ENCODE measurements around the gene EPAS1. TPM values are rescaled to one million over a fixed set of nuclear protein-coding genes. Genes with fewer than 3 reads are reported as not detected.

EPAS1 gene
- total RNA-seq, 1 experiment from 2014 or later, result 8.5 TPM

DNA sequence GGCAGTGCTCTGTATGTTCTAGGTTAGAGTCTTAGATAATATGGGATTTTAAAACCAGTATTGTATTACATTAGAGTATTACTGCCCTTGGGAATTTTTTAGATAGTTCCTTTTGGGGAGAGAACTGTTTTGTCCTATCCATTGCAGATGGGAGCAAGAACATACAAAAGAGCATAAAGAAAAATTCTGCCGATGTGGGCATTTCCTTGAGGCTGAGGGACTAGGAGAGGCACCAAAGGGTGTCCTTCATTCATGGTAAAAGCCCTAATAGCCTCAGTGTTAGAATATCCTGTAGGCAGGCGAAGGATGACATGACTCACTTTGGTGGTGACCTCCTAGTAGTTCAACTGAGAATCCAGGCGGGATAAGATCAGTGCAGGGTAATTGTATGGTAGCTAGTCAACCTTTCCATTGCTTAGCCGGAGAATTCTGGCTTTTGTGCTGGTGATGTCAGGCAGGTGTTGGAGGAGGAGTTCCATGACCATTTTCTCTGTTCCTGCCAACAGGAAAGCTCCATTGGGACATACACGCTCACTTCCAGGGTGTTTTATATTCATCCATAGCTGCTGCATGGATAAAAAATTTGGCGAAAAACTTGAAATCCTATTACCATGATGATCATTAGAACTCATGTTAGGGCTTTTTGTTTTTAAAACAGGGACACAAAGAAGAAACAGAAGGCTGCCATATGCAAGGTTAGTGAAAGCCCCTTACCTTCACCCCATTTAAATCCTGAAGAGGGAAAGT, 28.1 kb downstream of the EPAS1 start:
- H3K9me3 Mint-ChIP-seq, result no peaks in the 10 kb centered on the region
- peaks cover 17% of the 10 kb centered on the region for H3K4me1 Mint-ChIP-seq
- ATAC-seq (no peak), DNase-seq (ENCODE audit: low spot score) (no peak)
- H3K27ac Mint-ChIP-seq, result no peak overlapping the region
- no peaks in the 10 kb centered on the region for H3K27me3 Mint-ChIP-seq (ENCODE audit: low read depth)
- POLR2A ChIA-PET, result no interaction called here
- H3K4me3 Mint-ChIP-seq, result no peak overlapping the region
- no peaks in the 10 kb centered on the region for H3K36me3 Mint-ChIP-seq
- TF ChIP-seq, protein P1, sequence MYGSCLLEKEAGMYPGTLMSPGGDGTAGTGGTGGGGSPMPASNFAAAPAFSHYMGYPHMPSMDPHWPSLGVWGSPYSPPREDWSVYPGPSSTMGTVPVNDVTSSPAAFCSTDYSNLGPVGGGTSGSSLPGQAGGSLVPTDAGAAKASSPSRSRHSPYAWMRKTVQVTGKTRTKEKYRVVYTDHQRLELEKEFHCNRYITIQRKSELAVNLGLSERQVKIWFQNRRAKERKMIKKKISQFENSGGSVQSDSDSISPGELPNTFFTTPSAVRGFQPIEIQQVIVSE (CRISPR knock-in tag; IDR thresholded peaks at IDR 0.05; ENCODE audit: borderline replicate concordance), result no peak
- TF ChIP-seq, protein P2, sequence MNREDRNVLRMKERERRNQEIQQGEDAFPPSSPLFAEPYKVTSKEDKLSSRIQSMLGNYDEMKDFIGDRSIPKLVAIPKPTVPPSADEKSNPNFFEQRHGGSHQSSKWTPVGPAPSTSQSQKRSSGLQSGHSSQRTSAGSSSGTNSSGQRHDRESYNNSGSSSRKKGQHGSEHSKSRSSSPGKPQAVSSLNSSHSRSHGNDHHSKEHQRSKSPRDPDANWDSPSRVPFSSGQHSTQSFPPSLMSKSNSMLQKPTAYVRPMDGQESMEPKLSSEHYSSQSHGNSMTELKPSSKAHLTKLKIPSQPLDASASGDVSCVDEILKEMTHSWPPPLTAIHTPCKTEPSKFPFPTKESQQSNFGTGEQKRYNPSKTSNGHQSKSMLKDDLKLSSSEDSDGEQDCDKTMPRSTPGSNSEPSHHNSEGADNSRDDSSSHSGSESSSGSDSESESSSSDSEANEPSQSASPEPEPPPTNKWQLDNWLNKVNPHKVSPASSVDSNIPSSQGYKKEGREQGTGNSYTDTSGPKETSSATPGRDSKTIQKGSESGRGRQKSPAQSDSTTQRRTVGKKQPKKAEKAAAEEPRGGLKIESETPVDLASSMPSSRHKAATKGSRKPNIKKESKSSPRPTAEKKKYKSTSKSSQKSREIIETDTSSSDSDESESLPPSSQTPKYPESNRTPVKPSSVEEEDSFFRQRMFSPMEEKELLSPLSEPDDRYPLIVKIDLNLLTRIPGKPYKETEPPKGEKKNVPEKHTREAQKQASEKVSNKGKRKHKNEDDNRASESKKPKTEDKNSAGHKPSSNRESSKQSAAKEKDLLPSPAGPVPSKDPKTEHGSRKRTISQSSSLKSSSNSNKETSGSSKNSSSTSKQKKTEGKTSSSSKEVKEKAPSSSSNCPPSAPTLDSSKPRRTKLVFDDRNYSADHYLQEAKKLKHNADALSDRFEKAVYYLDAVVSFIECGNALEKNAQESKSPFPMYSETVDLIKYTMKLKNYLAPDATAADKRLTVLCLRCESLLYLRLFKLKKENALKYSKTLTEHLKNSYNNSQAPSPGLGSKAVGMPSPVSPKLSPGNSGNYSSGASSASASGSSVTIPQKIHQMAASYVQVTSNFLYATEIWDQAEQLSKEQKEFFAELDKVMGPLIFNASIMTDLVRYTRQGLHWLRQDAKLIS (CRISPR knock-in tag; IDR thresholded peaks at IDR 0.05; ENCODE audit: borderline replicate concordance), result no peak
- TF ChIP-seq, protein P3, sequence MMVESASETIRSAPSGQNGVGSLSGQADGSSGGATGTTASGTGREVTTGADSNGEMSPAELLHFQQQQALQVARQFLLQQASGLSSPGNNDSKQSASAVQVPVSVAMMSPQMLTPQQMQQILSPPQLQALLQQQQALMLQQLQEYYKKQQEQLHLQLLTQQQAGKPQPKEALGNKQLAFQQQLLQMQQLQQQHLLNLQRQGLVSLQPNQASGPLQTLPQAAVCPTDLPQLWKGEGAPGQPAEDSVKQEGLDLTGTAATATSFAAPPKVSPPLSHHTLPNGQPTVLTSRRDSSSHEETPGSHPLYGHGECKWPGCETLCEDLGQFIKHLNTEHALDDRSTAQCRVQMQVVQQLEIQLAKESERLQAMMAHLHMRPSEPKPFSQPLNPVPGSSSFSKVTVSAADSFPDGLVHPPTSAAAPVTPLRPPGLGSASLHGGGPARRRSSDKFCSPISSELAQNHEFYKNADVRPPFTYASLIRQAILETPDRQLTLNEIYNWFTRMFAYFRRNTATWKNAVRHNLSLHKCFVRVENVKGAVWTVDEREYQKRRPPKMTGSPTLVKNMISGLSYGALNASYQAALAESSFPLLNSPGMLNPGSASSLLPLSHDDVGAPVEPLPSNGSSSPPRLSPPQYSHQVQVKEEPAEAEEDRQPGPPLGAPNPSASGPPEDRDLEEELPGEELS (CRISPR knock-in tag; IDR thresholded peaks at IDR 0.05), result no peak
- TF ChIP-seq CREM (CRISPR knock-in tag; IDR thresholded peaks at IDR 0.05), result no peak
- no peak for TF ChIP-seq ZBTB21 (CRISPR knock-in tag; IDR thresholded peaks at IDR 0.05; ENCODE audit: borderline replicate concordance)
- TF ChIP-seq ZNF121 (CRISPR knock-in tag; IDR thresholded peaks at IDR 0.05), result no peak
- TF ChIP-seq MXD4 (CRISPR knock-in tag; IDR thresholded peaks at IDR 0.05; ENCODE audit: borderline replicate concordance), result no peak
- TF ChIP-seq, protein P4, sequence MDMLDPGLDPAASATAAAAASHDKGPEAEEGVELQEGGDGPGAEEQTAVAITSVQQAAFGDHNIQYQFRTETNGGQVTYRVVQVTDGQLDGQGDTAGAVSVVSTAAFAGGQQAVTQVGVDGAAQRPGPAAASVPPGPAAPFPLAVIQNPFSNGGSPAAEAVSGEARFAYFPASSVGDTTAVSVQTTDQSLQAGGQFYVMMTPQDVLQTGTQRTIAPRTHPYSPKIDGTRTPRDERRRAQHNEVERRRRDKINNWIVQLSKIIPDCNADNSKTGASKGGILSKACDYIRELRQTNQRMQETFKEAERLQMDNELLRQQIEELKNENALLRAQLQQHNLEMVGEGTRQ (CRISPR knock-in tag; IDR thresholded peaks at IDR 0.05), result no peak
- TF ChIP-seq, protein P5, sequence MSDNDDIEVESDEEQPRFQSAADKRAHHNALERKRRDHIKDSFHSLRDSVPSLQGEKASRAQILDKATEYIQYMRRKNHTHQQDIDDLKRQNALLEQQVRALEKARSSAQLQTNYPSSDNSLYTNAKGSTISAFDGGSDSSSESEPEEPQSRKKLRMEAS (CRISPR knock-in tag; IDR thresholded peaks at IDR 0.05), result no peak
- TF ChIP-seq, protein P6, sequence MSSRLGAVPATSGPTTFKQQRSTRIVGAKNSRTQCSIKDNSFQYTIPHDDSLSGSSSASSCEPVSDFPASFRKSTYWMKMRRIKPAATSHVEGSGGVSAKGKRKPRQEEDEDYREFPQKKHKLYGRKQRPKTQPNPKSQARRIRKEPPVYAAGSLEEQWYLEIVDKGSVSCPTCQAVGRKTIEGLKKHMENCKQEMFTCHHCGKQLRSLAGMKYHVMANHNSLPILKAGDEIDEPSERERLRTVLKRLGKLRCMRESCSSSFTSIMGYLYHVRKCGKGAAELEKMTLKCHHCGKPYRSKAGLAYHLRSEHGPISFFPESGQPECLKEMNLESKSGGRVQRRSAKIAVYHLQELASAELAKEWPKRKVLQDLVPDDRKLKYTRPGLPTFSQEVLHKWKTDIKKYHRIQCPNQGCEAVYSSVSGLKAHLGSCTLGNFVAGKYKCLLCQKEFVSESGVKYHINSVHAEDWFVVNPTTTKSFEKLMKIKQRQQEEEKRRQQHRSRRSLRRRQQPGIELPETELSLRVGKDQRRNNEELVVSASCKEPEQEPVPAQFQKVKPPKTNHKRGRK (CRISPR knock-in tag; IDR thresholded peaks at IDR 0.05; ENCODE audit: borderline replicate concordance), result no peak
- TF ChIP-seq, protein P7, sequence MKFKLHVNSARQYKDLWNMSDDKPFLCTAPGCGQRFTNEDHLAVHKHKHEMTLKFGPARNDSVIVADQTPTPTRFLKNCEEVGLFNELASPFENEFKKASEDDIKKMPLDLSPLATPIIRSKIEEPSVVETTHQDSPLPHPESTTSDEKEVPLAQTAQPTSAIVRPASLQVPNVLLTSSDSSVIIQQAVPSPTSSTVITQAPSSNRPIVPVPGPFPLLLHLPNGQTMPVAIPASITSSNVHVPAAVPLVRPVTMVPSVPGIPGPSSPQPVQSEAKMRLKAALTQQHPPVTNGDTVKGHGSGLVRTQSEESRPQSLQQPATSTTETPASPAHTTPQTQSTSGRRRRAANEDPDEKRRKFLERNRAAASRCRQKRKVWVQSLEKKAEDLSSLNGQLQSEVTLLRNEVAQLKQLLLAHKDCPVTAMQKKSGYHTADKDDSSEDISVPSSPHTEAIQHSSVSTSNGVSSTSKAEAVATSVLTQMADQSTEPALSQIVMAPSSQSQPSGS (CRISPR knock-in tag; IDR thresholded peaks at IDR 0.05; ENCODE audit: borderline replicate concordance, low read depth), result no peak
- TF ChIP-seq SOX15 (CRISPR knock-in tag; IDR thresholded peaks at IDR 0.05), result no peak
- CTCF ChIA-PET, result interaction anchor here (1.5 kb wide), 1 partner anchor 17 kb away, joined by 3 read pairs; no protein-coding TSS in a partner anchor

Data from WTC11 (cell line).